ENCODE results near the gene PARP6. TPM values are rescaled to one million over a fixed set of nuclear protein-coding genes. Genes with fewer than 3 reads are reported as not detected.

The PARP6 gene
- total RNA-seq, 1 donor from 2014 or later = 134 TPM

- no peaks in the 10 kb centered on the region for H3K36me3 Mint-ChIP-seq
- peaks cover 7% of the 10 kb centered on the region for H3K4me1 Mint-ChIP-seq
These were observed 43.5 kb upstream of the PARP6 start for GRCh38 chr15:72315706-72316370.

DNA sequence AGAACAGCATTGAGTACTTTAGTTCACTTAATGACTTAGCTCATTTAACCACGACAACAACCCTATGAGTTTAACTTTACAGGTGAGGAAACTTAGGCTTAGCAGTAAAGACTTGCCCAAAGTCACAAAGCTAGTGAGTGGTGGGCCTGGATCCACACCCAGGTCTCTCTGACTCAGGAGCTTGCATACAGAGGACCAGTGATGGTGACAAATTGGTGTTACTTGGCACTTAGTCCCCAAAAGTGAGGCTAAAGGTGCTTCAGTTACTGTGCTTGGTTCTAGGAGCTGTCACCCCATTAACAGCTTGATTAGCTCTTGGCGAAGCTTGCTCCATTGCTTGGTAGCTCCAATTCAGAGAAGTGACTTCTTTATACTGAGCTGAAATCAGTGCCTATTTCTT lies 41.5 kb upstream of the PARP6 start:
- peaks cover 55% of the 10 kb centered on the region for H3K27me3 Mint-ChIP-seq (ENCODE audit: low read depth)
- no peak overlapping the region for H3K4me3 Mint-ChIP-seq
- TF ChIP-seq, protein P1, sequence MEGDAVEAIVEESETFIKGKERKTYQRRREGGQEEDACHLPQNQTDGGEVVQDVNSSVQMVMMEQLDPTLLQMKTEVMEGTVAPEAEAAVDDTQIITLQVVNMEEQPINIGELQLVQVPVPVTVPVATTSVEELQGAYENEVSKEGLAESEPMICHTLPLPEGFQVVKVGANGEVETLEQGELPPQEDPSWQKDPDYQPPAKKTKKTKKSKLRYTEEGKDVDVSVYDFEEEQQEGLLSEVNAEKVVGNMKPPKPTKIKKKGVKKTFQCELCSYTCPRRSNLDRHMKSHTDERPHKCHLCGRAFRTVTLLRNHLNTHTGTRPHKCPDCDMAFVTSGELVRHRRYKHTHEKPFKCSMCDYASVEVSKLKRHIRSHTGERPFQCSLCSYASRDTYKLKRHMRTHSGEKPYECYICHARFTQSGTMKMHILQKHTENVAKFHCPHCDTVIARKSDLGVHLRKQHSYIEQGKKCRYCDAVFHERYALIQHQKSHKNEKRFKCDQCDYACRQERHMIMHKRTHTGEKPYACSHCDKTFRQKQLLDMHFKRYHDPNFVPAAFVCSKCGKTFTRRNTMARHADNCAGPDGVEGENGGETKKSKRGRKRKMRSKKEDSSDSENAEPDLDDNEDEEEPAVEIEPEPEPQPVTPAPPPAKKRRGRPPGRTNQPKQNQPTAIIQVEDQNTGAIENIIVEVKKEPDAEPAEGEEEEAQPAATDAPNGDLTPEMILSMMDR (IDR thresholded peaks at IDR 0.05; ENCODE audit: unreplicated experiment) = no peak
- H3K9me3 Mint-ChIP-seq = no peaks in the 10 kb centered on the region
- DNase-seq (ENCODE audit: low spot score in 2 of 2, unreplicated experiment in 2 of 2) = no peak
- no peaks in the 10 kb centered on the region for H3K36me3 Mint-ChIP-seq
- no peak overlapping the region for H3K27ac Mint-ChIP-seq
- no peaks in the 10 kb centered on the region for H3K4me1 Mint-ChIP-seq

More at GRCh38 chr15:72315706-72316370, 43.5 kb upstream of the PARP6 start:
- no peak overlapping the region for H3K27ac Mint-ChIP-seq
- TF ChIP-seq, protein P1 (IDR thresholded peaks at IDR 0.05; ENCODE audit: unreplicated experiment) = no peak
- no peaks in the 10 kb centered on the region for H3K9me3 Mint-ChIP-seq
- no peak overlapping the region for H3K4me3 Mint-ChIP-seq
- peaks cover 52% of the 10 kb centered on the region for H3K27me3 Mint-ChIP-seq (ENCODE audit: low read depth)
- DNase-seq (ENCODE audit: low spot score in 2 of 2, unreplicated experiment in 2 of 2) = peak in 1 of 2 experiments; percentile 22

DNA sequence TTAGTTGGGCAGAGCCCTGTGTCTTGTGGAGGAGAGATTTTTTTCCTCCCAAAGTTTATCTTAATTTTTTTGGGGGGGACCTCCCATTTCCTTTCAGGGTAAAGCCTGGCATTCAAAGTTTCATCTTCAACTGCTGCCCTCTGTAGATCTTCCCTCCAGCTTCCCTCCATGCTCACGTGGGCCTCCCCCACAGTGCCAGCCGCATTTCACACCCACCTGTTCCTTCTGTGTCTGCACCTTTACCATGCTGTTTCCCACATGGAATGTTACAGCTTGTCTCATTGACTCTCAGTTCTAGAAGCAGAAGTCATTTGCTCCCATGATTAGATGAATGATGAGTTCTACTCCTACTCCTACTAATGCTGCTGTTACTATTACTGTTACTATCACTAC lies 41.1 kb upstream of the PARP6 start:
- no peak overlapping the region for H3K4me3 Mint-ChIP-seq
- TF ChIP-seq, protein P1 (IDR thresholded peaks at IDR 0.05; ENCODE audit: unreplicated experiment) = no peak

DNA sequence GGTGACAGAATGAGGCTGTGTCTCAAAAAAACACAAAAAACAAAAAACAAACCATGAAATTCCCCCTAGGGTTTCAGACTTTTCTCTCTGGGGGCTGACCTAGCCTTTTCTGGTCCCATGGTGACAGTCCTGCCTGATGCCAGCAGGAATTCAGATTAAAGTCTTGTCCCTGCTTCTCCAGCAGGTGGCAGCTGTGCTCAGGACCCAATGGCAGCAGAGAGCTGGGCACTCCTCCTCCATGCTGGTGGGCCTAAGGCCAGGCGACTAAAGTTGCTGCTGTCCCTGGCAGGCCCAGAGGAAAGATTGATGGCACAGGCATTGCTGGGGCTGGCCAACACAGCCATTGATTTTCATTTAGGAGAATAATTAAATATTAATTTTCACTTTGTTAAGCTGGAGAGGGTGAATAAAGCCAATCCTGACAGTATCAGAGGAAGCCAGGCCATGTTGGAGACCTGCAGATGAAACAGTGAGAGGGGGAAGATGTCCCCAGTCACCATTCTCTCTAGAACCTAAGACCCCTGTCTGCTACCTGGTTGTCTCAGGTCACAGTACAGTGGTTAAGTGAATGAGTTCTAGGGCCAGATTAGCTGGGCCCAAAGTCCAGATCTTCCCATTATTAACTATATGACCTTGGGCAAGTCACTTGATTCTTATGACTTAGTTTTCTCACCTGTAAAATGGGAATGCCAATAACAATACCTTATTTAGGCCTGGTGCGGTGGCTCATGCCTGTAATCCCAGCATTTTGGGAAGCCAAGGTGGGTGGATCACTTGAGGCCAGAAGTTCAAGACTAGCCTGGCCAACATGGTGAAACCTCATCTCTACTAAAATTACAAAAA lies 40.5 kb upstream of the PARP6 start:
- no peaks in the 10 kb centered on the region for H3K4me1 Mint-ChIP-seq
- no peaks in the 10 kb centered on the region for H3K36me3 Mint-ChIP-seq
- H3K27ac Mint-ChIP-seq = no peak overlapping the region
- TF ChIP-seq, protein P1 (IDR thresholded peaks at IDR 0.05; ENCODE audit: unreplicated experiment) = peak; percentile 57
- H3K9me3 Mint-ChIP-seq = no peaks in the 10 kb centered on the region
- no peak overlapping the region for H3K4me3 Mint-ChIP-seq
- DNase-seq (ENCODE audit: low spot score in 2 of 2, unreplicated experiment in 2 of 2) = peak in 1 of 2 experiments; percentile 53
- H3K27me3 Mint-ChIP-seq (ENCODE audit: low read depth) = peaks cover 48% of the 10 kb centered on the region

More for the DNA sequence above, 41.1 kb upstream of the PARP6 start:
- no peaks in the 10 kb centered on the region for H3K36me3 Mint-ChIP-seq
- H3K27me3 Mint-ChIP-seq (ENCODE audit: low read depth) = peaks cover 50% of the 10 kb centered on the region
- no peak overlapping the region for H3K27ac Mint-ChIP-seq
- H3K9me3 Mint-ChIP-seq = no peaks in the 10 kb centered on the region
- H3K4me1 Mint-ChIP-seq = no peaks in the 10 kb centered on the region
- no peak for DNase-seq (ENCODE audit: low spot score in 2 of 2, unreplicated experiment in 2 of 2)

- no peak overlapping the region for H3K4me3 Mint-ChIP-seq
- H3K36me3 Mint-ChIP-seq = no peaks in the 10 kb centered on the region
- no peak for DNase-seq (ENCODE audit: low spot score in 2 of 2, unreplicated experiment in 2 of 2)
- no peak overlapping the region for H3K27ac Mint-ChIP-seq
- no peaks in the 10 kb centered on the region for H3K4me1 Mint-ChIP-seq
- TF ChIP-seq, protein P1 (IDR thresholded peaks at IDR 0.05; ENCODE audit: unreplicated experiment) = no peak
- H3K27me3 Mint-ChIP-seq (ENCODE audit: low read depth) = peaks cover 44% of the 10 kb centered on the region
- H3K9me3 Mint-ChIP-seq = no peaks in the 10 kb centered on the region
These were observed 34.7 kb upstream of the PARP6 start for GRCh38 chr15:72307026-72307425.
